ENCODE results near the gene AP2B1. TPM values are rescaled to one million over a fixed set of nuclear protein-coding genes. Genes with fewer than 3 reads are reported as not detected.

AP2B1 gene
- total RNA-seq, 1 donor from 2014 or later = 129 TPM

- intact Hi-C loops (cut with micrococcal nuclease) = no loop called here
- Mint-ChIP-seq H3K36me3 (ENCODE audit: low read depth) (peaks cover 64% of the 10 kb centered on the region), H3K27ac (no peak overlapping the region)
These were observed 8.9 kb downstream of the AP2B1 start for GRCh38 chr17:35596072-35596471.

GRCh38 chr17:35596530-35597233 lies 9.6 kb downstream of the AP2B1 start:
- Mint-ChIP-seq H3K9me3 (no peaks in the 10 kb centered on the region), H3K4me1 (no peaks in the 10 kb centered on the region), H3K4me3 (no peak overlapping the region), H3K36me3 (ENCODE audit: low read depth) (peaks cover 71% of the 10 kb centered on the region), H3K27me3 (no peaks in the 10 kb centered on the region), H3K27ac (no peak overlapping the region)
- CTCF ChIA-PET = no interaction called here
- intact Hi-C loops (cut with micrococcal nuclease) = no loop called here
- ATAC-seq (ENCODE audit: low read depth) (no peak), DNase-seq (no peak)
- no peak for TF ChIP-seq CTCF (IDR thresholded peaks at IDR 0.05)
- POLR2A ChIA-PET = no interaction called here

More at GRCh38 chr17:35596072-35596471, 8.9 kb downstream of the AP2B1 start:
- ChIA-PET POLR2A (no interaction called here), CTCF (no interaction called here)
- ATAC-seq (ENCODE audit: low read depth) = no peak
- DNase-seq = no peak
- Mint-ChIP-seq H3K27me3 (no peaks in the 10 kb centered on the region), H3K9me3 (no peaks in the 10 kb centered on the region), H3K4me1 (no peaks in the 10 kb centered on the region), H3K4me3 (no peak overlapping the region)
- no peak for TF ChIP-seq CTCF (IDR thresholded peaks at IDR 0.05)

DNA sequence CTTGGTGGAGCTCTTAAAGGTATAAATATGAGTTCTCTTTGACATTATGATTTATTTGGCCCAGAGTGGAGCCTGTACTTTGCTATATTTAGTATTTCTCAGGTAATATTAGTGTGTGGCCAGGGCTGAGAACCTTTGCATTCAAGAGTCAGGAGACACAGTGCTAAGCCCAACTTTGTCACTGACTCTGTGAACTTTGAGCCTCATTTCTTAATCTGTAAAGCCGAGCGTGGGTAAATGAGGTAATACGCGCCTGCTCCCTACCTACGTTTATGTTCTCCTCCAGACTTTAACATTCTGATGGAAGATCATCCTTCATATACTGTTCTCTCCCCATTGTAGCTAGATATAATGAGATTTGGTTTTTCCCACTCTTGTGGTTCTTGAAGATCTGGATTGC lies 10.5 kb downstream of the AP2B1 start:
- peaks cover 78% of the 10 kb centered on the region for H3K36me3 Mint-ChIP-seq (ENCODE audit: low read depth)
- intact Hi-C loops (cut with micrococcal nuclease) = no loop called here
- no peaks in the 10 kb centered on the region for H3K27me3 Mint-ChIP-seq
- TF ChIP-seq CTCF (IDR thresholded peaks at IDR 0.05) = no peak
- H3K4me3 Mint-ChIP-seq = no peak overlapping the region
- H3K9me3 Mint-ChIP-seq = no peaks in the 10 kb centered on the region
- no peaks in the 10 kb centered on the region for H3K4me1 Mint-ChIP-seq
- no peak for ATAC-seq (ENCODE audit: low read depth)
- CTCF ChIA-PET = no interaction called here
- POLR2A ChIA-PET = no interaction called here
- DNase-seq = no peak
- no peak overlapping the region for H3K27ac Mint-ChIP-seq

DNA sequence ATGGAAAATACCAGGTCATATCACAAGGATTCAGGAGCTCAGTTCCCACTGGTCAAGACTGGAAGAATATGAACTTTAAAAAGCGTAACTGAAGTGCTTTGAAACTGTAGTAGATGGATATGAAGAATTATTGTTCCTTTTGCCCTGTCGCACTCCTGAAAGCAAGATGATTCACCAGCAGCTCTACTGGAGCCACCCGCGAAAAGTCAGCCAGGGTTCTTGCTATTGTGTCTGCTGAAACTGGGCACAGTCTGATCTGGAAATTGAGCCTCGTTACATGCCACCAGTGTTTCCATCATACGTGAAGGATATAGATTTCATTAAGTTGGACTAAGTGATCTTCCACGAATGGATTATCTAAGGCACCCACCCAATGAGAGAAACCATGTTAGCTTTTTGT lies 16.6 kb downstream of the AP2B1 start:
- ChIA-PET POLR2A (no interaction called here), CTCF (no interaction called here)
- Mint-ChIP-seq H3K4me1 (no peaks in the 10 kb centered on the region), H3K27me3 (no peaks in the 10 kb centered on the region), H3K36me3 (ENCODE audit: low read depth) (peaks cover 80% of the 10 kb centered on the region), H3K4me3 (no peak overlapping the region), H3K9me3 (no peaks in the 10 kb centered on the region), H3K27ac (no peak overlapping the region)
- intact Hi-C loops (cut with micrococcal nuclease) = no loop called here
- DNase-seq (no peak), ATAC-seq (ENCODE audit: low read depth) (no peak)
- TF ChIP-seq CTCF (IDR thresholded peaks at IDR 0.05) = no peak

- H3K4me3 Mint-ChIP-seq = no peak overlapping the region
- no peaks in the 10 kb centered on the region for H3K27me3 Mint-ChIP-seq
- ATAC-seq (ENCODE audit: low read depth) (no peak), DNase-seq (no peak)
- H3K36me3 Mint-ChIP-seq (ENCODE audit: low read depth) = peaks cover 79% of the 10 kb centered on the region
- H3K27ac Mint-ChIP-seq = no peak overlapping the region
- no peaks in the 10 kb centered on the region for H3K9me3 Mint-ChIP-seq
- ChIA-PET POLR2A (no interaction called here), CTCF (interaction anchor here (1.3 kb wide), 1 partner anchor 142 kb away, joined by 3 read pairs; no protein-coding TSS in a partner anchor)
- intact Hi-C loops (cut with micrococcal nuclease) = no loop called here
- TF ChIP-seq CTCF (IDR thresholded peaks at IDR 0.05) = no peak
- H3K4me1 Mint-ChIP-seq = no peaks in the 10 kb centered on the region
These were observed 18.6 kb downstream of the AP2B1 start for GRCh38 chr17:35605678-35606077.

Data from activated B cell treated with CpG ODN at 0.5 μM for 24 hours (primary cell).